Sigmoid colon (tissue), 7 donors: Measurements from ENCODE around the gene PRORP. TPM values are rescaled to one million over a fixed set of nuclear protein-coding genes. Genes with fewer than 3 reads are reported as not detected.
"Not testable (repeated sequence)": the region's sequence is repeated elsewhere in the genome, so short reads cannot be mapped to it uniquely, and the experiment has no call there.

Experiments used
- DNase-seq: peaks from one replicate; pipeline ENCODE4 v3.0.0-alpha.2; 2019
- H3K27ac ChIP-seq, 4 donors: fragments of 200-600 bp; sonication (generic); one replicate each; pipeline ENCODE4 v1.5.1; 2016 to 2019; ENCODE audit warnings: mild to moderate bottlenecking in 1 of 4
- H3K27me3 ChIP-seq, 3 donors: fragments of 200-600 bp; sonication (generic); one replicate each; pipeline ENCODE4 v1.5.1; 2019; ENCODE audit warnings: mild to moderate bottlenecking in 1 of 3
- H3K36me3 ChIP-seq, 4 donors: fragments of 200-600 bp; sonication (generic); one replicate each; pipeline ENCODE4 v1.5.1; 2016 to 2019
- H3K4me1 ChIP-seq, 4 donors: fragments of 200-600 bp; sonication (generic); one replicate each; pipeline ENCODE4 v1.5.1; 2017 to 2019
- H3K4me3 ChIP-seq, 4 donors: fragments of 200-600 bp; sonication (generic); one replicate each; pipeline ENCODE4 v1.5.1; 2017 to 2019; ENCODE audit warnings: mild to moderate bottlenecking in 2 of 4, moderate library complexity in 1 of 4
- H3K9me3 ChIP-seq, 4 donors: fragments of 200-600 bp in 3 of 4; sonication (generic) in 3 of 4; one replicate each; pipeline versions ENCODE4 v1.5.1 to v1.6.1; 2013 to 2019
- EP300 ChIP-seq, 4 donors: sonication (generic); formaldehyde crosslinking; IDR thresholded peaks; one replicate each; pipeline ENCODE4 v1.6.1; 2017; ENCODE audit warnings: antibody characterized with exemption in 4 of 4
- POLR2A ChIP-seq, 2 donors: fragments of 450-650 bp; IDR thresholded peaks; one replicate each; pipeline ENCODE4 v1.6.1; 2016; ENCODE audit warnings: antibody characterized with exemption in 2 of 2, mild to moderate bottlenecking in 2 of 2, moderate library complexity in 2 of 2
- POLR2AphosphoS5 ChIP-seq, 4 donors: sonication (generic); formaldehyde crosslinking; IDR thresholded peaks; one replicate each; pipeline ENCODE4 v1.6.1; 2017; ENCODE audit warnings: antibody characterized with exemption in 4 of 4
- WGBS, 2 donors: extraction: QIAGEN DNeasy Blood & Tissue Kit; methylation state at CpG; one replicate each; pipeline ENCODE4 v1.1.7; 2013; 5-methylcytosine and 5-hydroxymethylcytosine counted together
- intact Hi-C: fragments of 100-400 bp; cut with DNase I; formaldehyde crosslinking; loops from one replicate; pipeline ENCODE4 v1.15.1; 2023
- polyA plus RNA-seq, 3 donors: library from polyadenylated mRNA; stranded (reverse); fragments of 200-250 nt; gene quantifications; one replicate each; pipeline ENCODE4 v1.2.3, GENCODE V29; 2013
- total RNA-seq, 4 donors: library from RNA; depleted of rRNA; stranded (reverse); fragments of >200 nt; gene quantifications; one replicate each; pipeline ENCODE4 v1.1.0, GENCODE V29; 2016
- TF ChIP-seq, protein P1 (sequence below), 4 experiments: fragments of 450-650 bp in 3 of 4; fragments of 200-600 bp in 1 of 4; IDR thresholded peaks; one replicate each; pipeline ENCODE4 v1.5.1; 2016 to 2019; ENCODE audit warnings: antibody characterized with exemption in 4 of 4, mild to moderate bottlenecking in 3 of 4, moderate library complexity in 2 of 4
- donor health status: healthy with polysubstance abuse.
- donor health status: Bipolar disorder and iron deficiency.
- donor health status: healthy.

The PRORP gene
- total and polyA plus RNA-seq, 7 donors: 7.9 to 26.0 (median 14.5) TPM

- 40 to 83% methylated on average over 8 of the region's 8 CpGs for whole genome bisulfite sequencing, 2 donors
Measured at GRCh38 chr14:35083530-35084150, 38.7 kb upstream of the PRORP start.

GRCh38 chr14:35085441-35085840 is 36.9 kb upstream of the PRORP start:
- Histone ChIP-seq H3K27ac (no peak overlapping the region), H3K4me3 (no peak overlapping the region), H3K27me3 (no peaks in the 10 kb centered on the region), H3K4me1 (no peaks in the 10 kb centered on the region), H3K9me3 (no peaks in the 10 kb centered on the region), H3K36me3 (peaks cover 0 to 98% (median 34%) of the 10 kb centered on the region in 4 donors)
- 77 to 93% methylated on average over 2 of the region's 2 CpGs for WGBS, 2 donors
- DNase-seq: no peak
- TF ChIP-seq EP300 (IDR thresholded peaks at IDR 0.05) (no peak), POLR2AphosphoS5 (IDR thresholded peaks at IDR 0.05) (no peak), POLR2A (IDR thresholded peaks at IDR 0.05) (no peak)
- TF ChIP-seq, protein P1, sequence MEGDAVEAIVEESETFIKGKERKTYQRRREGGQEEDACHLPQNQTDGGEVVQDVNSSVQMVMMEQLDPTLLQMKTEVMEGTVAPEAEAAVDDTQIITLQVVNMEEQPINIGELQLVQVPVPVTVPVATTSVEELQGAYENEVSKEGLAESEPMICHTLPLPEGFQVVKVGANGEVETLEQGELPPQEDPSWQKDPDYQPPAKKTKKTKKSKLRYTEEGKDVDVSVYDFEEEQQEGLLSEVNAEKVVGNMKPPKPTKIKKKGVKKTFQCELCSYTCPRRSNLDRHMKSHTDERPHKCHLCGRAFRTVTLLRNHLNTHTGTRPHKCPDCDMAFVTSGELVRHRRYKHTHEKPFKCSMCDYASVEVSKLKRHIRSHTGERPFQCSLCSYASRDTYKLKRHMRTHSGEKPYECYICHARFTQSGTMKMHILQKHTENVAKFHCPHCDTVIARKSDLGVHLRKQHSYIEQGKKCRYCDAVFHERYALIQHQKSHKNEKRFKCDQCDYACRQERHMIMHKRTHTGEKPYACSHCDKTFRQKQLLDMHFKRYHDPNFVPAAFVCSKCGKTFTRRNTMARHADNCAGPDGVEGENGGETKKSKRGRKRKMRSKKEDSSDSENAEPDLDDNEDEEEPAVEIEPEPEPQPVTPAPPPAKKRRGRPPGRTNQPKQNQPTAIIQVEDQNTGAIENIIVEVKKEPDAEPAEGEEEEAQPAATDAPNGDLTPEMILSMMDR (IDR thresholded peaks at IDR 0.05): no peak
- intact Hi-C loops: no loop called here

More at GRCh38 chr14:35083530-35084150, 38.7 kb upstream of the PRORP start:
- Histone ChIP-seq H3K27me3 (no peaks in the 10 kb centered on the region), H3K36me3 (peaks cover 0 to 98% (median 34%) of the 10 kb centered on the region in 4 donors), H3K27ac (no peak overlapping the region), H3K9me3 (no peaks in the 10 kb centered on the region), H3K4me1 (no peaks in the 10 kb centered on the region), H3K4me3 (no peak overlapping the region)
- TF ChIP-seq EP300 (IDR thresholded peaks at IDR 0.05) (no peak), POLR2AphosphoS5 (IDR thresholded peaks at IDR 0.05) (no peak), POLR2A (IDR thresholded peaks at IDR 0.05) (no peak)
- TF ChIP-seq, protein P1 (IDR thresholded peaks at IDR 0.05): no peak
- no peak for DNase-seq
- intact Hi-C loops: no loop called here

GRCh38 chr14:35088514-35088913 is 33.8 kb upstream of the PRORP start:
- H3K27ac ChIP-seq: no peak overlapping the region
- H3K36me3 ChIP-seq: peaks cover 0 to 98% (median 33%) of the 10 kb centered on the region in 4 donors
- TF ChIP-seq POLR2AphosphoS5 (IDR thresholded peaks at IDR 0.05) (no peak), POLR2A (IDR thresholded peaks at IDR 0.05) (no peak), EP300 (IDR thresholded peaks at IDR 0.05) (no peak)
- TF ChIP-seq, protein P1 (IDR thresholded peaks at IDR 0.05): no peak
- no peaks in the 10 kb centered on the region for H3K9me3 ChIP-seq
- no peak overlapping the region for H3K4me3 ChIP-seq
- no peak for DNase-seq
- intact Hi-C loops: no loop called here
- WGBS, 2 donors: 91 to 96% methylated on average over 2 of the region's 2 CpGs
- H3K4me1 ChIP-seq: no peaks in the 10 kb centered on the region
- no peaks in the 10 kb centered on the region for H3K27me3 ChIP-seq

GRCh38 chr14:35094645-35095044 is 27.7 kb upstream of the PRORP start:
- intact Hi-C loops, H3K27me3 ChIP-seq, H3K4me3 ChIP-seq, DNase-seq, H3K9me3 ChIP-seq, H3K4me1 ChIP-seq, H3K27ac ChIP-seq: not testable (repeated sequence)
- peaks cover 20 to 97% (median 34%) of the 10 kb centered on the region in 4 donors for H3K36me3 ChIP-seq
- WGBS, 2 donors: 97 to 98% methylated on average over 6 of the region's 6 CpGs

DNA sequence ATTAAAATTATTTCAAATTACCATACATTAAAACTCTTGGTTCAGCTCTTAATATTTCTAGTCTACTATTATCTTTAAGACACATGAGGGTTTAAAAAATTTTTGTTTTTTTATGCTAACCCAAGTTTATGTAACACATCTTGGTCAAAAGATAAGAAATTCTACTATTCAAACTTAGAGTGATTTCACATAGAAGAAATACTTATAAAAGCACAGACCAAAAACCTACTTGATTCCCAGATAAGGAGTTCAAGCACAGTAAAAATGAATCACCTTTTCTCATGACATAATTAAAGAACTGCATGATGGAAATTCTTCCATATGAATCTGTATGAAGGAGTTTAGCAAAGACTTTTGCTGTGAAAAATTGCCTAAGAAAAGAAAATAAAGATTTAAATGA is 14.5 kb upstream of the PRORP start:
- no peak overlapping the region for H3K4me3 ChIP-seq
- no peaks in the 10 kb centered on the region for H3K27me3 ChIP-seq
- TF ChIP-seq EP300 (IDR thresholded peaks at IDR 0.05): no peak
- no peak for TF ChIP-seq POLR2A (IDR thresholded peaks at IDR 0.05)
- no peak overlapping the region for H3K27ac ChIP-seq
- H3K36me3 ChIP-seq: peaks cover 0 to 94% (median 41%) of the 10 kb centered on the region in 4 donors
- peaks cover 0 to 8% (median 0%) of the 10 kb centered on the region in 4 donors for H3K4me1 ChIP-seq
- no peak for DNase-seq
- intact Hi-C loops: no loop called here
- no peaks in the 10 kb centered on the region for H3K9me3 ChIP-seq

GRCh38 chr14:35112641-35113040 is 9.7 kb upstream of the PRORP start:
- Histone ChIP-seq H3K36me3 (peaks cover 0 to 90% (median 34%) of the 10 kb centered on the region in 4 donors), H3K27me3 (no peaks in the 10 kb centered on the region), H3K27ac (no peak overlapping the region), H3K9me3 (no peaks in the 10 kb centered on the region), H3K4me1 (peaks cover 0 to 11% (median 2%) of the 10 kb centered on the region in 4 donors), H3K4me3 (no peak overlapping the region)
- DNase-seq: no peak
- no peak for TF ChIP-seq EP300 (IDR thresholded peaks at IDR 0.05)
- no peak for TF ChIP-seq POLR2A (IDR thresholded peaks at IDR 0.05)
- TF ChIP-seq POLR2AphosphoS5 (IDR thresholded peaks at IDR 0.05): no peak
- TF ChIP-seq, protein P1 (IDR thresholded peaks at IDR 0.05): no peak
- WGBS, 2 donors: 90 to 97% methylated on average over 2 of the region's 2 CpGs
- intact Hi-C loops: no loop called here
